Sigmoid colon (tissue), 4 donors: Measurements from ENCODE around the gene PIK3CD.
"Not testable (repeated sequence)": the region's sequence is repeated elsewhere in the genome, so short reads cannot be mapped to it uniquely, and the experiment has no call there.

Source experiments
- EP300 ChIP-seq, 4 donors: sonication (generic); formaldehyde crosslinking; IDR thresholded peaks; one replicate each; pipeline ENCODE4 v1.6.1; 2017; ENCODE audit warnings: antibody characterized with exemption in 4 of 4
- POLR2AphosphoS5 ChIP-seq, 4 donors: sonication (generic); formaldehyde crosslinking; IDR thresholded peaks; one replicate each; pipeline ENCODE4 v1.6.1; 2017; ENCODE audit warnings: antibody characterized with exemption in 4 of 4
- TF ChIP-seq, protein P1 (sequence below), 4 experiments: fragments of 450-650 bp in 3 of 4; fragments of 200-600 bp in 1 of 4; IDR thresholded peaks; one replicate each; pipeline ENCODE4 v1.5.1; 2016 to 2019; ENCODE audit warnings: antibody characterized with exemption in 4 of 4, mild to moderate bottlenecking in 3 of 4, moderate library complexity in 2 of 4

DNA sequence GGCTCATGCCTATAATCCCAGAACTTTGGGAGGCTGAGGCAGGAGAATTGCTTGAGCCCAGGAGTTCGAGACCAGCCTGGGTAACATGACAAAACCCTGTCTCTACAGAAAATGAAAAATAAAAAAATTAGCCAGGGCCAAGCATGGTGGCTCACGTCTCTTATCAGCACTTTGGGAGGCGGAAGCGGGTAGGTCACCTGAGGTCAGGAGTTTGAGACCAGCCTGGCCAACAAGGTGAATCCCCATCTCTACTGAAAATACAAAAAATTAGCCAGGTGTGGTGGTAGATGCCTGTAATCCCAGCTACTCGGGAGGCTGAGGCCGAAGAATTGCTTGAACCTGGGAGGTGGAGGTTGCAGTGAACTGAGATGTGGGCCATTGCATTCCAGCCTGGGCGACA, 61.2 kb downstream of the PIK3CD start:
- not testable (repeated sequence) for TF ChIP-seq EP300, POLR2AphosphoS5 (IDR thresholded peaks at IDR 0.05)
- TF ChIP-seq, protein P1, sequence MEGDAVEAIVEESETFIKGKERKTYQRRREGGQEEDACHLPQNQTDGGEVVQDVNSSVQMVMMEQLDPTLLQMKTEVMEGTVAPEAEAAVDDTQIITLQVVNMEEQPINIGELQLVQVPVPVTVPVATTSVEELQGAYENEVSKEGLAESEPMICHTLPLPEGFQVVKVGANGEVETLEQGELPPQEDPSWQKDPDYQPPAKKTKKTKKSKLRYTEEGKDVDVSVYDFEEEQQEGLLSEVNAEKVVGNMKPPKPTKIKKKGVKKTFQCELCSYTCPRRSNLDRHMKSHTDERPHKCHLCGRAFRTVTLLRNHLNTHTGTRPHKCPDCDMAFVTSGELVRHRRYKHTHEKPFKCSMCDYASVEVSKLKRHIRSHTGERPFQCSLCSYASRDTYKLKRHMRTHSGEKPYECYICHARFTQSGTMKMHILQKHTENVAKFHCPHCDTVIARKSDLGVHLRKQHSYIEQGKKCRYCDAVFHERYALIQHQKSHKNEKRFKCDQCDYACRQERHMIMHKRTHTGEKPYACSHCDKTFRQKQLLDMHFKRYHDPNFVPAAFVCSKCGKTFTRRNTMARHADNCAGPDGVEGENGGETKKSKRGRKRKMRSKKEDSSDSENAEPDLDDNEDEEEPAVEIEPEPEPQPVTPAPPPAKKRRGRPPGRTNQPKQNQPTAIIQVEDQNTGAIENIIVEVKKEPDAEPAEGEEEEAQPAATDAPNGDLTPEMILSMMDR (IDR thresholded peaks at IDR 0.05): not testable (repeated sequence)
